SK-N-SH treated with all-trans-retinoic acid at 6 μM for 48 hours (cell line): Measurements from ENCODE around the gene APOC4.

Source experiments
- ATAC-seq: fragments of 200-7000 bp; cut with Tn5 transposase; 3 replicates; pipeline ENCODE4 v1.9.1; 2020; ENCODE audit warnings: mild to moderate bottlenecking, moderate library complexity
- ARNTL ChIP-seq: fragments of 450-650 bp; formaldehyde crosslinking; IDR thresholded peaks from 2 replicates; pipeline ENCODE4 v1.5.0; 2020; ENCODE audit warnings: low read depth, mild to moderate bottlenecking, moderate library complexity, borderline replicate concordance
- BACH2 ChIP-seq: fragments of 250-450 bp; sonication (Bioruptor Pico); IDR thresholded peaks from 2 replicates; pipeline ENCODE4 v1.9.0; 2021; ENCODE audit warnings: mild to moderate bottlenecking, borderline replicate concordance
- ESRRG ChIP-seq: fragments of 250-450 bp; sonication (Bioruptor Pico); IDR thresholded peaks from 2 replicates; pipeline ENCODE4 v1.6.1; 2021; ENCODE audit warnings: mild to moderate bottlenecking
- GLIS3 ChIP-seq: fragments of 250-450 bp; sonication (Bioruptor Pico); IDR thresholded peaks from 2 replicates; pipeline ENCODE4 v1.5.0; 2020; ENCODE audit warnings: mild to moderate bottlenecking, moderate library complexity
- ISL1 ChIP-seq: fragments of 250-450 bp; sonication (Bioruptor Pico); IDR thresholded peaks from 2 replicates; pipeline ENCODE4 v2.1.2; 2022; ENCODE audit warnings: mild to moderate bottlenecking, moderate library complexity
- OSR1 ChIP-seq: fragments of 250-450 bp; sonication (Bioruptor Pico); IDR thresholded peaks from 2 replicates; pipeline ENCODE4 v1.8.0; 2022; ENCODE audit warnings: moderate library complexity, mild to moderate bottlenecking, inconsistent platforms
- PPARA ChIP-seq: fragments of 250-450 bp; sonication (Bioruptor Pico); IDR thresholded peaks from 2 replicates; pipeline ENCODE4 v1.5.0; 2020; ENCODE audit warnings: mild to moderate bottlenecking, borderline replicate concordance
- RARB ChIP-seq: fragments of 250-450 bp; sonication (Bioruptor Pico); IDR thresholded peaks from 2 replicates; pipeline ENCODE4 v1.8.0; 2021; ENCODE audit warnings: mild to moderate bottlenecking, moderate library complexity
- SNAI2 ChIP-seq: fragments of 250-450 bp; sonication (Bioruptor Pico); IDR thresholded peaks from 2 replicates; pipeline ENCODE4 v1.5.0; 2020; ENCODE audit warnings: mild to moderate bottlenecking, moderate library complexity
- TCF4 ChIP-seq: fragments of 250-450 bp; sonication (Bioruptor Pico); IDR thresholded peaks from 2 replicates; pipeline ENCODE4 v1.8.0; 2021; ENCODE audit warnings: mild to moderate bottlenecking, moderate library complexity, borderline replicate concordance
- TOX ChIP-seq: fragments of 250-450 bp; sonication (Bioruptor Pico); IDR thresholded peaks from 2 replicates; pipeline ENCODE4 v1.8.0; 2021; ENCODE audit warnings: mild to moderate bottlenecking, moderate library complexity, borderline replicate concordance
- ZC3H10 ChIP-seq: fragments of 250-450 bp; sonication (Bioruptor Pico); IDR thresholded peaks from 2 replicates; pipeline ENCODE4 v1.5.1; 2021; ENCODE audit warnings: mild to moderate bottlenecking, moderate library complexity
- ZFP3 ChIP-seq: fragments of 250-450 bp; sonication (Bioruptor Pico); IDR thresholded peaks from 2 replicates; pipeline ENCODE4 v1.5.0; 2020; ENCODE audit warnings: mild to moderate bottlenecking, moderate library complexity
- ZNF565 ChIP-seq: fragments of 450-650 bp; formaldehyde crosslinking; conservative IDR thresholded peaks from 2 replicates; pipeline ENCODE4 v1.5.0; 2020; ENCODE audit warnings: low read depth, mild to moderate bottlenecking, moderate library complexity
- ZNF70 ChIP-seq: fragments of 450-650 bp; formaldehyde crosslinking; IDR thresholded peaks from 2 replicates; pipeline ENCODE4 v1.5.0; 2020; ENCODE audit warnings: mild to moderate bottlenecking, moderate library complexity
- ZNF8 ChIP-seq: fragments of 450-650 bp; formaldehyde crosslinking; IDR thresholded peaks from 2 replicates; pipeline ENCODE4 v1.5.0; 2020; ENCODE audit warnings: mild to moderate bottlenecking, moderate library complexity
- TF ChIP-seq, protein P1 (sequence below): fragments of 250-450 bp; sonication (Bioruptor Pico); IDR thresholded peaks from 2 replicates; pipeline ENCODE4 v1.5.1; 2020; ENCODE audit warnings: low read depth, mild to moderate bottlenecking, moderate library complexity
- TF ChIP-seq, protein P2 (sequence below): fragments of 250-450 bp; sonication (Bioruptor Pico); IDR thresholded peaks from 2 replicates; pipeline ENCODE4 v1.5.0; 2020; ENCODE audit warnings: mild to moderate bottlenecking, moderate library complexity
- TF ChIP-seq, protein P3 (sequence below): fragments of 250-450 bp; sonication (Bioruptor Pico); IDR thresholded peaks from 2 replicates; pipeline ENCODE4 v1.8.0; 2021; ENCODE audit warnings: low read depth, mild to moderate bottlenecking, moderate library complexity, borderline replicate concordance
- TF ChIP-seq, protein P4 (sequence below): fragments of 250-450 bp; sonication (Bioruptor Pico); IDR thresholded peaks from 2 replicates; pipeline ENCODE4 v1.8.0; 2020; ENCODE audit warnings: mild to moderate bottlenecking, moderate library complexity, borderline replicate concordance

APOC4 gene

DNA sequence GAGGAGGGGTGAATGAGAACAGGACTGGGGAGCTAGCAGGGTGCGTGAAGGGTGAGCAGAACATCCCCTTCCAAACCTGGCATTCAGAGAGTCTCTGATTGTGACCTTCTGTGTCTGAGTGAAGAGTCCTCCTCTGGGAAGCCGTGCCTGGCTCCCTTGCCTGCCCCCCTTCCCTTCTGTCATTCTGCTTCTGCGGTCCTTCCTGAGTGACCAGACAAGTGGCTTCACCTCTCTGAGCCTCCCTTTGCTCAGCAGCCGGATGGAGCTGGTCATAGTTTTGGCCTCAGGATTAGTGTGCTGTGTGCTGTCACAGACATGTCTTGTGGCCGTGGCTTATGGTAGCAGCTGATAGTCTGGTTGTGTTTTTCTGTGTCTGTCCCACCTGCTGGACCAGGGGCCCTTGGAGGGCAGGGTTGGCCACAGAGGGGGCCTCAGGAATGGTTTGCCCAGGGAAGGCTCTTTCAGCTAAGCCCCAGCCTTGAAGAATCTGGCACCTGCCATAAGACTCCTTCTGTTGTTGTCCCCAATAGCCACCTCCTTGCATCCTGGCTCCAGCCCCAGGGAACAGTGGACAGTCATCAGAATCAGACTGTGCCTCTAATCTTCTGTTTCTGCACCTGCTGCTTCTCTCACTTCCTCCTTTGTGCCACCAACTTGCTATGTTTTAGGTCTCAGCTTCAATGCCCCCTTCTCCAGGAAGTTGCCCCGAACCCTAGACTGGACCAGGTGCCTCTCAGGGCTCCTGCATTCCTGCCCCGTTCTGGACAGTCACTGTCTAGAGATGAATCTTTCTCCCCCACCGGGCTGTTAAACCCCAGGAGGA, 19.1 kb downstream of the APOC4 start:
- ATAC-seq: no peak
- TF ChIP-seq ZFP3 (no peak), PPARA (CRISPR knock-in tag) (no peak), ISL1 (no peak)

DNA sequence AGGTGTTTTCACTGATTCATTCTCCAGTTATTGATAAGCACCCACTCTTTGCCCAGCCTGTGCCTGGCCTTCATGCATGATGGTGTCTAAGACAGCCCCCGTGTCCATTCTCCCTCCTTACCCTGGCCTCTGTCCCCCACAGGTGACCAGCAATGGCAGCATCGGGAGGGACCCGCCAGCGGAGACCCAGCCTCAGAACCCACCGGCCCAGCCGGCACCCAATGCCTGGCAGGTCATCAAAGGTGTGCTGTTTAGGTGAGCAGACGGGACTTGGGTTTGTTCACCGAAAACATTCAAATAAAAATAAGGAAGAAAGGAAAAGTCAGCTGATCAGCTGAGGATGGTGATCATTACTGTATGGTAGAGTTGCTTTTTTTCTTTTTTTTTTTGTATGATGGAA, 19.8 kb downstream of the APOC4 start:
- no peak for ATAC-seq
- TF ChIP-seq ZNF8 (CRISPR knock-in tag) (no peak), TOX (no peak), TCF4 (CRISPR knock-in tag) (no peak), BACH2 (CRISPR knock-in tag) (no peak), SNAI2 (no peak), GLIS3 (CRISPR knock-in tag) (no peak), ESRRG (CRISPR knock-in tag) (no peak), RARB (no peak), ZNF70 (CRISPR knock-in tag) (no peak), ZNF565 (no peak), ZC3H10 (no peak), ISL1 (no peak)
- TF ChIP-seq, protein P1, sequence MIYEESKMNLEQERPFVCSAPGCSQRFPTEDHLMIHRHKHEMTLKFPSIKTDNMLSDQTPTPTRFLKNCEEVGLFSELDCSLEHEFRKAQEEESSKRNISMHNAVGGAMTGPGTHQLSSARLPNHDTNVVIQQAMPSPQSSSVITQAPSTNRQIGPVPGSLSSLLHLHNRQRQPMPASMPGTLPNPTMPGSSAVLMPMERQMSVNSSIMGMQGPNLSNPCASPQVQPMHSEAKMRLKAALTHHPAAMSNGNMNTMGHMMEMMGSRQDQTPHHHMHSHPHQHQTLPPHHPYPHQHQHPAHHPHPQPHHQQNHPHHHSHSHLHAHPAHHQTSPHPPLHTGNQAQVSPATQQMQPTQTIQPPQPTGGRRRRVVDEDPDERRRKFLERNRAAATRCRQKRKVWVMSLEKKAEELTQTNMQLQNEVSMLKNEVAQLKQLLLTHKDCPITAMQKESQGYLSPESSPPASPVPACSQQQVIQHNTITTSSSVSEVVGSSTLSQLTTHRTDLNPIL (CRISPR knock-in tag): no peak
- TF ChIP-seq, protein P2, sequence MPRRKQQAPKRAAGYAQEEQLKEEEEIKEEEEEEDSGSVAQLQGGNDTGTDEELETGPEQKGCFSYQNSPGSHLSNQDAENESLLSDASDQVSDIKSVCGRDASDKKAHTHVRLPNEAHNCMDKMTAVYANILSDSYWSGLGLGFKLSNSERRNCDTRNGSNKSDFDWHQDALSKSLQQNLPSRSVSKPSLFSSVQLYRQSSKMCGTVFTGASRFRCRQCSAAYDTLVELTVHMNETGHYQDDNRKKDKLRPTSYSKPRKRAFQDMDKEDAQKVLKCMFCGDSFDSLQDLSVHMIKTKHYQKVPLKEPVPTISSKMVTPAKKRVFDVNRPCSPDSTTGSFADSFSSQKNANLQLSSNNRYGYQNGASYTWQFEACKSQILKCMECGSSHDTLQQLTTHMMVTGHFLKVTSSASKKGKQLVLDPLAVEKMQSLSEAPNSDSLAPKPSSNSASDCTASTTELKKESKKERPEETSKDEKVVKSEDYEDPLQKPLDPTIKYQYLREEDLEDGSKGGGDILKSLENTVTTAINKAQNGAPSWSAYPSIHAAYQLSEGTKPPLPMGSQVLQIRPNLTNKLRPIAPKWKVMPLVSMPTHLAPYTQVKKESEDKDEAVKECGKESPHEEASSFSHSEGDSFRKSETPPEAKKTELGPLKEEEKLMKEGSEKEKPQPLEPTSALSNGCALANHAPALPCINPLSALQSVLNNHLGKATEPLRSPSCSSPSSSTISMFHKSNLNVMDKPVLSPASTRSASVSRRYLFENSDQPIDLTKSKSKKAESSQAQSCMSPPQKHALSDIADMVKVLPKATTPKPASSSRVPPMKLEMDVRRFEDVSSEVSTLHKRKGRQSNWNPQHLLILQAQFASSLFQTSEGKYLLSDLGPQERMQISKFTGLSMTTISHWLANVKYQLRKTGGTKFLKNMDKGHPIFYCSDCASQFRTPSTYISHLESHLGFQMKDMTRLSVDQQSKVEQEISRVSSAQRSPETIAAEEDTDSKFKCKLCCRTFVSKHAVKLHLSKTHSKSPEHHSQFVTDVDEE (CRISPR knock-in tag): no peak
- TF ChIP-seq, protein P3, sequence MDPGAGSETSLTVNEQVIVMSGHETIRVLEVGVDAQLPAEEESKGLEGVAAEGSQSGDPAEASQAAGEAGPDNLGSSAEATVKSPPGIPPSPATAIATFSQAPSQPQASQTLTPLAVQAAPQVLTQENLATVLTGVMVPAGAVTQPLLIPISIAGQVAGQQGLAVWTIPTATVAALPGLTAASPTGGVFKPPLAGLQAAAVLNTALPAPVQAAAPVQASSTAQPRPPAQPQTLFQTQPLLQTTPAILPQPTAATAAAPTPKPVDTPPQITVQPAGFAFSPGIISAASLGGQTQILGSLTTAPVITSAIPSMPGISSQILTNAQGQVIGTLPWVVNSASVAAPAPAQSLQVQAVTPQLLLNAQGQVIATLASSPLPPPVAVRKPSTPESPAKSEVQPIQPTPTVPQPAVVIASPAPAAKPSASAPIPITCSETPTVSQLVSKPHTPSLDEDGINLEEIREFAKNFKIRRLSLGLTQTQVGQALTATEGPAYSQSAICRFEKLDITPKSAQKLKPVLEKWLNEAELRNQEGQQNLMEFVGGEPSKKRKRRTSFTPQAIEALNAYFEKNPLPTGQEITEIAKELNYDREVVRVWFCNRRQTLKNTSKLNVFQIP (CRISPR knock-in tag): no peak
- TF ChIP-seq, protein P4, sequence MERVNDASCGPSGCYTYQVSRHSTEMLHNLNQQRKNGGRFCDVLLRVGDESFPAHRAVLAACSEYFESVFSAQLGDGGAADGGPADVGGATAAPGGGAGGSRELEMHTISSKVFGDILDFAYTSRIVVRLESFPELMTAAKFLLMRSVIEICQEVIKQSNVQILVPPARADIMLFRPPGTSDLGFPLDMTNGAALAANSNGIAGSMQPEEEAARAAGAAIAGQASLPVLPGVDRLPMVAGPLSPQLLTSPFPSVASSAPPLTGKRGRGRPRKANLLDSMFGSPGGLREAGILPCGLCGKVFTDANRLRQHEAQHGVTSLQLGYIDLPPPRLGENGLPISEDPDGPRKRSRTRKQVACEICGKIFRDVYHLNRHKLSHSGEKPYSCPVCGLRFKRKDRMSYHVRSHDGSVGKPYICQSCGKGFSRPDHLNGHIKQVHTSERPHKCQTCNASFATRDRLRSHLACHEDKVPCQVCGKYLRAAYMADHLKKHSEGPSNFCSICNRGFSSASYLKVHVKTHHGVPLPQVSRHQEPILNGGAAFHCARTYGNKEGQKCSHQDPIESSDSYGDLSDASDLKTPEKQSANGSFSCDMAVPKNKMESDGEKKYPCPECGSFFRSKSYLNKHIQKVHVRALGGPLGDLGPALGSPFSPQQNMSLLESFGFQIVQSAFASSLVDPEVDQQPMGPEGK (CRISPR knock-in tag): no peak

DNA sequence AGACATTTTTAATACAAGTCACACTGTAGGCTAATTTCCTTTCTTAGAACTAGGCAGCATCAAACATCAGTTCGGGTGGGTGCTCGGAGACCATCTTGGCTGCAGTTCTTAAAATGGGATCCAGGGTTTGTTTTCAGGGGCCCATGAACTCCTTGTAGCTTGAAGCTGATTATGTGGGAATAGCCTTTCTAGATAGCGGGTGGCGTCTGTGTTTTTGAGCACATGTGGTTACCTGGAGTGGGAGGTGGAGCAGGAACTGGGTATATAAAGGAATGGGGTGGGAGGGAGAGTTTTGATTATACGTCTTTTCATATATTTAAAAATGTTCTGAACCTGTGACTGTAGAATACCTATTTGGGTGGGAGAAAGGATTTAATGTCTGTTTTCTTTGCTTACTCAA, 26.1 kb downstream of the APOC4 start:
- TF ChIP-seq ZNF70 (CRISPR knock-in tag): no peak
- TF ChIP-seq ARNTL: no peak
- TF ChIP-seq ZC3H10: no peak
- TF ChIP-seq OSR1 (CRISPR knock-in tag): no peak
- TF ChIP-seq GLIS3 (CRISPR knock-in tag): no peak
- no peak for ATAC-seq

DNA sequence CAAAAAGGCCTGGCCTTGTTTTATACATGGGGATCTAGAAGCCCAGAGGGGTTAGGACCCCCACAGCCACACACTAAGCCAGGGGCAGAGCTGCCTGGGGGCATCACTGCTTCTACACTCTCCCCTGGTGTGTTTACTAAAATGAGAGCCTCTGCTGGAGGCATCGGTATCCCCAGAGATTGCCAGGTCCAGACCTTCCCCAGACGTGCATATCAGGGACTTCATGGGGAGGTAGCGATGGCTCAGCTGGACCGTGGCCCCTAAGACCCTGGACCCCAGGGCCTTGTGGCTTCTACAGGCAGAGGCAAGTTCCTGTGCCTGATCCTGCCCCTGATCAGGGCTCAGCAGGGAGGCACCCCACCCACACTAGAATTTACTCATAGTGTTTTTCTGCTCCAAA, 26.6 kb downstream of the APOC4 start:
- no peak for TF ChIP-seq OSR1 (CRISPR knock-in tag)
- TF ChIP-seq, protein P3 (CRISPR knock-in tag): no peak
- no peak for TF ChIP-seq ESRRG (CRISPR knock-in tag)
- TF ChIP-seq ZNF8 (CRISPR knock-in tag): no peak
- TF ChIP-seq, all 23 proteins: peak for 0
- ATAC-seq: no peak
